DMS79 (cell line): ENCODE measurements around the gene STT3B.

Source experiments
- DNase-seq: peaks from one replicate; lab custom pipeline; 2025; lab: John Stamatoyannopoulos, UW

Gene STT3B

DNA sequence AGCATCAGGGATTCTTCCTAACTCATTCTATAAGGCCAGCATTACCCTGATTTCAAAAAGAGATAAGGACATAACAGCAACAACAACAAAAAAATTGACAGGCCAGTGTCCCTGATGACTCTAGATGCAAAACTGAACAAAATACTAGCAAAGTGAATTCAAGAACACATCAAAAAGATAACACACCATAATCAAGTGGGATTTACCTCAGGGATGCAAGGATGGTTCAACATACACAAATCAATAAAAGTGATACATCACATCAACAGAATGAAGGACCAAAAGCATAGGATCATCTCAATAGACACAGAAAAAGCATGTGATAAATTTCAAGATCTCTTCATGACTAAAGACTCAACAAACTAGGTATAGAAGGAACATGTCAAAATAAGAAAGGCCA, 119.6 kb downstream of the STT3B start:
- DNase-seq: no peak

DNA sequence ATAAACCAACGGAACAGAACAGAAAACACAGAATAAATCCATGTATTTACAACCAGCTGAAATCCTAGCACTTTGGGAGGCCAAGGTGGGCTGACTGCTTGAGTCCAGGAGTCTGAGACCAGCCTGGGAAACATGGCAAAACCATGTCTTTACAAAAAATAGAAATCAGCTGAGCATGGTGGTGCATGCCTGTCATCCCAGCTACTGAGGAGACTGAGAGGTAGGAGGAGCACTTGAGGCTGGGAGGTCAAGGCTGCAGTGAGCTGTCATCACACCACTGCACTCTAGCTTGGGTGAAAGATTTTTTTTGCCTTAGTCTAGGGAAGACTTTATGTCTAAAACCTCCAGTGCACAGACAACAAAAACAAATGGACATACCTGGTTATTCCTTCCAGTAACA, 120.7 kb downstream of the STT3B start:
- DNase-seq: no peak

DNA sequence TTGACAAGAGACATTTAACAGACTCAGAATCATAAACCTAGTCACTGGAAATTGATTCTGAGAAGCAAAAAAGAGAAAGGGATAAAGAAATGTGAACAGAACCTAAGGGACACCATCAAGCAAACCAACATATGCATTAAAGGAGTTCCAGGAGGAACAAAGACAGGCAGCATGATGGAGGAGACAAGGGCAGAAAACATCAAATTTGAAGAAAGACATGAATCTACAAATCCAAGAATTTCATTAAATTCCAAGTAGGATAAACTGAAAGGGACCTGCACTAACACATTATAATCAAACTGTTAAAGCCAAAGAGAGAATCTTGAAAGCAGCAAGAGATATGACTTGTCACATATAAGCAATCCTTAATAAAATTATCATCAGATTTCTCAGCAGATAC, 122.3 kb downstream of the STT3B start:
- DNase-seq: no peak

DNA sequence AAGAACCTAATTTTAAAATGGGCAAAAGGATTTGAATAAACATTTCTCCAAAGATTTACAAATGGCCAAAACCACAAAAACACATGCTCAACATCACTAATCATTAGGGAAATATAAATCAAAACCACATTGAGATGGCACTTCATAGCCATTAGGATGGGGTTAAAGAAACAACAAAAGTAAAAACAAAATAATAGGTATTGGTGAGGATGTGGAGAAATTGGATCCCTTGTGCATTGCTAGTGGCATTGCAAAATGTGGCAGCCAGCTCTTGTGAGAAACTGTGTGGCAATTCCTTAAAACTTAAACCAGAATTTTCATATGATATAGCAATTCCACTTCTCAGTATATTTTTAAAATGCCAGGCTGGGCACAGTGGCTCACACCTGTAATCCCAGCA, 126.5 kb downstream of the STT3B start:
- DNase-seq: no peak

DNA sequence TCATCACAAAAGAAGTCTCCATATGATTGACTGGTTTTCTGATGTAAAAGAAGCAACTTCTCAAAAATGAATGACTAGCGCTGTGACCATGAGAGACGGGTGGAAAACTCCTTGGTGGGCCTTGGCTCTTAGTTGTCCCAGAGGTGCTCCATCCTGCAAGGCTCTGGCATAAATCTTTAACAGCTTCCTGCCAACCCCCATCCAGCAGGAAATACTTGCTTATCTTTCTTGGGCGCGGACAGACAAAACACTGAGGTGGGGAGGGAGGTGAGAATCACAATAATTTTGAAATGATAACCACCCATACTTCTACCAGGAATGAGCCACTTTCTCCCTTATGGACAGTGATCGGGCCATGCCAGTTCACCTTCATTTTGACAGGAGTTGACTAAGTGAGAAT, 128.6 kb downstream of the STT3B start:
- DNase-seq: no peak

DNA sequence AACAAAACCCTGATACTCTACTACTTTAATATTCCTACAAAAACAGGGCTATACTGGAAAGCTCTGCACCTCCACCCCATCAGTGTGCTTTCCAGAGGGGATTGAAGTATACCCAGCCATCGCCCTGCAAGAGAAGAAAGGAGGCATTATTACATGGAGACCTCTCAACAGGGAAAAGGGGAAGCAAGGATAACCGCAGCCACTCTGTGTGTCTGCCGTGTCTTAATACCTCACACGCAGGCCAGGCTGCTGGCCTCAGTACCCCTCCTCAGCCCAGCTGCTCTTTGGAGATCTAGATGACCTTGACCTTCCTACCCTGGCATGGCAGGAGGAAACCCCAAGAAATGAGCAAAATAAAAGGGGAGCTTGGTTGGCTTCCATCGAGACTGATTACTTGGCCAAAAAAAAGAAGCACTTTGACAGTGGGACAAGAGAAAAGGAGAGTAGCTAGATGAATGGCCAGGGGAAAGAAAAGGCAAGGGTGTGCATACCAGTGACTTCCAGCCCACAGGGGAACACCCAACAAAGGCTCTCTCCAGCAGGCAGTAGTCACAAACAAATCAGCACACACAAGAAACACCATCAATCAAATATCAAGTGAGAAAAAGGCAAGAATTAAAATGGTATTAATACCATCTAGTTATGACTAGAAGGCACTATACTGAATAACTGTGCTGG, 129.4 kb downstream of the STT3B start:
- DNase-seq: no peak

DNA sequence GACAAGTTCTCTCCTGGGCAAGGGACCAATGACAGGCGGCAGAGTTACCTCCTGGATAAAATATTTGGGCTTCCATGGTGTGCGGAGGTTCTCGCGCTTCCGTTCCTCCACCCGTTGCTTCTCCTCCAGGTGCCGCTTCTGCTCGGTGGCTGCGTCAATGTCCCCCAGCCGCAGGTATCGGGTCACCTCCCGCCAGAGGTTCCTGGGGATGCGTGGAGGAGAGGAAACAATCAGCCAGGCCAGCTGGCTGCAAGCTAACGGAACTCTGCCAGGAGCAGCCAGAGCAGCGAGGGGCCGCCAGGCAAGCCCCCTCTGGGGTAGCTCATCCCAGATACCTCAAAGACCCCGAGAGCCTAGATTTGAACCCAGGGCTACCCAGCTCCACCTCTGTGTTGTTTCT, 131.3 kb downstream of the STT3B start:
- DNase-seq: no peak

DNA sequence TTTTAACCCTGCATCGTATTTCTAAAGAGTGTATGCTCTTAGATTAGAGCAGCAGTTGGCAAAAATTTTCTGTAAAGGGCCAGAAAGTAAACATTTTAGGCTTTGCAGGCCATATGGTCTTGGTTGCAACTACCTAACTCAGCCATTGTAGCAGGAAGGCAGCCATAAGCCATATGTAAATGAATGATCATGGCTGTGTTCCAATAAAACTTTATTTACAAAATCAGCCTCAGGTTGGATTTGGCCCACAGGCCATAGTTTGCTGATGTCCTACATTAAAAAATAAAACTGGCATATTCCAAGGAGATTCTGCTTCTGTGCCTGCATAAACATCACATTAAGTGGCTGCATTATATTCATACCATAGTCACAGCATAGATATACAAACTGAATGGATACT, 134.9 kb downstream of the STT3B start:
- no peak for DNase-seq

DNA sequence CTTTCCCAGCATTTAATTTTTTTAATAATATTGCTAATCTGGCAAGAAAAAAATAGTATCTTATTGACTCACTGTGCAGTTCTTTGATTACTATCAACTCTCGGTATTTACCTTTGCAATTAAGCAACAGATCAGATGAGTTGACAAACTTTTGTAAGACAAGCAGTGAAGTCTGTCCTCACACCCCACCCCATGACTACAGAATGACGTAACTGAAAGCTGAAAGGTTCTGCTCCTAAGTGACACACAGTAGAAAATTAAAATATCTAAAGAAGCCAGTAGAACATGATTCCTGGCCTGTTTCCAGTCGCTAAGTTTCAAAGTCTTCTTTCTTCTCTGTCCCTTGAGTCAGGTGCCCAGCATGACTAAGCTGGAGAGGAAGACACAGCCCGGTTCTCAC, 135.5 kb downstream of the STT3B start:
- no peak for DNase-seq

DNA sequence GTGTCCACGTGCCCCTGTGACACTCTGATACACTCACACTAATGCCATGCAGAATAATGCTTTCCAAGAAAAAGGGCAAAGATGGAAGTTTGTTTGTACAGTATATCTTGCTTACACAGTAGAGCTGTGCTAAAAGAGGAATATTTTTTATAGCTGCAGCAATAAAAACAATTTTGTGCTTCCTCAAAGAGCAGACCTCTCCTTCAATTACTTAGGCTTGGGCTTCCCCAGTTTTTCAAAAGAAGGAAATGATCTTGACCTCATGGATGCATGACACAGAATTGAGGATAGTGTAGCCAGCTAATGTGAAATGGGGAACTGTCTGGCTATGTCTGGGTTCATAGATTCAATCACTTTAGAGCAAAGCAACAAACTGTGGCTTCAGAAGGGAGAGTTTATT, 137.4 kb downstream of the STT3B start:
- DNase-seq: no peak

DNA sequence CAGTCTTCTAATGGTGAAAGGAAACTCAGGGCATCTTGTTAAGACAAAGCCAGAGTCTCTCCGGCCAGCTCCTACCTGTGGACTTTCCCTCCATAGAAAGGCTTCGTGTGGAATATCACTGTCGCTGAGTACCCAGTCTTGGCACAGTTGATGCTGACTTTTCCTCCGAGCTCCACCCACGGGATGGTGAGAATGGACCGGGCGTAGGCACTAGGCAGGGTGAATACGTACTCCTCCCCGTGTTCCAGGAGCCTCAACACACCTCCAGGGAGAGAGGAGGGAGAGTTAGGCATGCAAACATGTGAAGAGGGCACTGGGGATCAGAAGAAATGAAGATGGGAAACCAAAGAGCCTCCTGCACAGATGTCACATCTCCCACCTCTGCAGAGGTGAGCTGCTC, 138.0 kb downstream of the STT3B start:
- DNase-seq: no peak

DNA sequence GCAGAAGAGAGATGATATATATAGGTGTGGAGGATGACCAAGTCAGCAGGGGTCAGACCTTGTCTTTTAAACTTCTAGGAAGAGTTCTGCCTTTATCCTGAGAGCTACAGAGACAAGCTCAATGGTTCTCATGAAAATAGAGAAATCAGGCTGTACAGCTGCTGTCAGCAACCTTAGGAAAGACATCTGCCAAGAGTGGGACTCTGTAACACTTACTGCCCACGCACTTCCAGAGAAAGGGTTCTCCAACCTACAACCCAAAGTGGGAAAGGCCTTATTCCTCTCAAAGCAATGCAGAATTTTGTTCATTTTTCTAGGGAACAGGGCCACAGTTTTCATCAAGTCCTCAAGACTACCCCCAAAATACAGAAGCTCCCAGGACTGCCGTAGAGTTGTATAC, 138.7 kb downstream of the STT3B start:
- DNase-seq: no peak

DNA sequence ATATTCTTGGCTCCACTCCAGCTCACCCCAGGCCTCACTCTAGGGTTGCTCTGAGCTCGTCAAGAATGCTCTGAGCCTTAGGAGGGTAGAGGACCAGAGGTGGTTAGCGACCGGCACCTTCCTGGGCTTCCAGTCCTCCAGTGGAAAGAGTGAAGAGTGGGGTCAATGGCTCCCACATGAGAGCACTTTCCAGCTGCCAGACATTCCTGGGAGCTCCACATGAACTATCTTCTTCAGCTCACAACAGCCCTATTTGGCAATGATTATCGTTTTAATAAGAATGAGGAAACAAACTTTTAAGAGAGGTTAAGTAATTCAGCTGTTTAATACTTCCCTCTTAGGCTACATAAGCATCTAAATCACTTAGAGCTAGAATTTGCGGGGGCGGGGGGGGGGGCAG, 139.3 kb downstream of the STT3B start:
- DNase-seq: no peak

DNA sequence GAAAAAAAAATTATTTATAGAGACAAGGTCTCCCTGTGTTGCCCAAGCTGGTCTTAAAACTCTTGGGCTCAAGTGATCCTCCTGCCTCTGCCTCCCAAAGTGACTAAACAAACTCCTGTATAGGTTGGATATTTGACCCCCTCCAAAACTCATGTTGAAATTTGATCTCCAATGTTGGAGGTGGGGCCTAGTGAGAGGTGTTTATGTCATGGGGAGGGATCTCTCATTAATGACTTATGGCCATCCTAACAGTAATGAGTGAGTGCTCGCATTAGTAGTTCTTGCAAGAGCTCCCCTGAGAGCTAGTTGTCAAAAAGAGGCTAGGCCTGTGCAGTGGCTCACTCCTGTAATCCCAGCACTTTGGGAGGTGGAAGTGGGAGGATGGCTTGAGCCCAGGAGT, 141.2 kb downstream of the STT3B start:
- DNase-seq: no peak

DNA sequence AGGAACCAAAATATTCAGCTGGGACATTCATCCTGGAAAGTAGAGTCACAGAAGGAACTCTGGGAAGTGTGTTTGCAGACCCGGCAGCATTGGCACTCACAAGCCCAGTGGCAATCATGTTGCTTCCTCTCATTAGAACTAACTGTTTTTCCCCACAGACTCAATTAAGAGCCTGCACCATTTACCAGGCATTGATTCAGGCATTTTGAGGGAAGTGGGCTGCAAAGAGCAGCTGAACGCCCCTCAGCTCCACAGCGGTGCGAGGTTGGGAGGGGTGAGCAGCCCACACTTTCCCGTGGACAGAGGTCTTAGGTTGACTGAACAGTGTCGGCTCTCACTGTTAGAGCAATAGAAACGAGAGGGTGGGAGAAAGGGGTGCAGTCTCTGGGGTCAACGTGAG, 143.8 kb downstream of the STT3B start:
- no peak for DNase-seq

DNA sequence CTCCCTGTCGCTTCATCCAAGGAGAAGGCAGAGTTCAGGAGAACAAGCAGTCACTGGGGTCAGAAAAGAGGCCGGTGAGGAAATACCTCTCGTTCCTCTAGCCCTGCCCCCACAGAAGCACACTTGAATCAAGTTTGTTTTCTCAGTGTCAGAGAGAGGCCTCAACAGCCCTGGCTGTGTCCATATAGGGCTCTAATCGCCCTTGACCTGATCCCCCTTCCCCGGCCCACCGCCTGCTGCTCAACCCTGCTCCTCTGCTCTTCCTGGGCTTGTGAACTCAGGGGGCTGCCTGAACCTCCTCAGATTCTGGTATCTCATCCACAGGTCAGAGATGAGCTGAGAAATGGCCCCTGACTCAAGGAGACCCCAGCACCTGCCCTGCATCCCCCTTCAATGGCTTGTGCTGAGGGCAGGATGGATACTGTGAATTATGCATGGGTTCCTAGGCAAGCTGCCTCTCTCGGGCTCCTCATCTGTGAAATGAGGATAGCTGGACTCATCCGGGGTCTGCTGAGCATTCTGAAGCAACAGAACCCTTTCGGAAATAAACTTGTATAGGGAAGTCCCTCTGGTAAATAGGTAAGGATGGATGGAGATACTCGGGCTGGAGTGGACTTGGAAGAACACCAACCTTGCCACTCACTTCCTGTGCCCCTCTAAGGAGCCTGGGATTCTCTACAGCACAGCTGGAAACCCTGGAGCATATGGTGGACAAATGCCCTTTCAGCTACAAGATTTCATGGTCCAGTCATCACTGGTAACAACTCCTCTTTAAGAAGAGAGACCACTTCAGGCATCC, 147.5 kb downstream of the STT3B start:
- DNase-seq: no peak
